H1 (cell line): ENCODE results near the gene AAMP. TPM values are rescaled to one million over a fixed set of nuclear protein-coding genes. Genes with fewer than 3 reads are reported as not detected.

ENCODE experiments used
- CTCF ChIA-PET: fragments of 300-600 bp; sonication (Branson Sonifier 250); formaldehyde crosslinking; loops from one replicate; lab custom pipeline; 2021; ENCODE audit not compliant: partially characterized antibody; lab: Charles Lee
- POLR2A ChIA-PET: fragments of 300-600 bp; sonication (Branson Sonifier 250); formaldehyde crosslinking; loops from one replicate; lab custom pipeline; 2021; ENCODE audit warnings: inconsistent platforms; ENCODE audit not compliant: partially characterized antibody; lab: Charles Lee
- DNase-seq, 2 experiments: peaks; one replicate each; pipeline versions ENCODE4 v3.0.0 to v3.0.0-alpha.2; 2010 to 2022; ENCODE audit warnings: low spot score in 2 of 2, low read depth in 1 of 2, mixed read lengths in 1 of 2
- FAIRE-seq: peaks from 2 replicates; lab custom pipeline; 2011; peaks lifted over from hg19 to GRCh38; lab: Jason Lieb, UNC
- H2AFZ ChIP-seq: 2 replicates; pipeline ENCODE4 v1.8.1; 2012; ENCODE audit warnings: low read length, inconsistent platforms
- H2AK5ac ChIP-seq: 2 replicates; pipeline ENCODE4 v1.6.1; 2013; ENCODE audit warnings: low read depth, low read length
- H2BK120ac ChIP-seq: replicated peaks from 2 replicates; pipeline ENCODE3; 2013; ENCODE audit warnings: low read depth, low read length, inconsistent platforms
- H2BK12ac ChIP-seq: 2 replicates; pipeline ENCODE4 v1.6.1; 2013; ENCODE audit warnings: low read depth, low read length
- H2BK15ac ChIP-seq: 2 replicates; pipeline ENCODE4 v1.6.1; 2013; ENCODE audit warnings: low read length
- H2BK20ac ChIP-seq: 2 replicates; pipeline ENCODE4 v1.6.1; 2013; ENCODE audit warnings: low read length
- H2BK5ac ChIP-seq: 2 replicates; pipeline ENCODE4 v1.6.1; 2013; ENCODE audit warnings: low read depth, low read length
- H3K14ac ChIP-seq: 2 replicates; pipeline ENCODE4 v1.6.1; 2013; ENCODE audit warnings: inconsistent platforms; ENCODE audit not compliant: insufficient read length
- H3K18ac ChIP-seq: 2 replicates; pipeline ENCODE4 v1.6.1; 2013; ENCODE audit warnings: low read length; ENCODE audit errors: extremely low read depth
- H3K23ac ChIP-seq: 2 replicates; pipeline ENCODE4 v1.6.1; 2013; ENCODE audit warnings: inconsistent platforms; ENCODE audit not compliant: insufficient read length
- H3K23me2 ChIP-seq: 2 replicates; pipeline ENCODE4 v1.6.1; 2013; ENCODE audit warnings: low read depth, low read length
- H3K27ac ChIP-seq: 2 replicates; pipeline ENCODE4 v1.6.1; 2011; ENCODE audit warnings: low read depth, low read length, inconsistent platforms
- H3K27me3 ChIP-seq, 4 experiments: replicated peaks in 1 of 4; 1 replicate in 1 of 4; 2 replicates in 3 of 4; pipeline versions ENCODE4 v1.6.1 to v1.8.1; 2011 to 2013; ENCODE audit warnings: low read length in 3 of 4, mild to moderate bottlenecking in 3 of 4, inconsistent platforms in 2 of 4, mixed read lengths in 2 of 4, moderate library complexity in 1 of 4; ENCODE audit not compliant: control insufficient read depth in 3 of 4, insufficient read depth in 3 of 4; ENCODE audit errors: extremely low read depth in 1 of 4
- H3K36me3 ChIP-seq, 4 experiments: 2 replicates each; pipeline versions ENCODE4 v1.6.1 to v1.8.1; 2011 to 2013; ENCODE audit warnings: mild to moderate bottlenecking in 4 of 4, low read length in 3 of 4, moderate library complexity in 2 of 4, control low read depth in 1 of 4, inconsistent platforms in 1 of 4; ENCODE audit not compliant: insufficient read depth in 4 of 4, control insufficient read depth in 2 of 4
- H3K4ac ChIP-seq: replicated peaks from 2 replicates; pipeline ENCODE3; 2013; ENCODE audit warnings: low read length, low read depth, mixed read lengths, inconsistent platforms; ENCODE audit not compliant: insufficient read length
- H3K4me1 ChIP-seq, 4 experiments: replicated peaks in 1 of 4; 1 replicate in 1 of 4; 2 replicates in 3 of 4; pipeline versions ENCODE4 v1.6.1 to v1.8.1; 2011 to 2013; ENCODE audit warnings: low read length in 3 of 4, inconsistent platforms in 2 of 4, mixed read lengths in 1 of 4; ENCODE audit not compliant: insufficient read depth in 4 of 4, control insufficient read depth in 3 of 4
- H3K4me2 ChIP-seq, 2 experiments: 2 replicates each; pipeline versions ENCODE4 v1.6.1 to v1.8.1; 2011 to 2013; ENCODE audit warnings: low read depth in 2 of 2, low read length in 2 of 2, control low read depth in 1 of 2, inconsistent platforms in 1 of 2, mild to moderate bottlenecking in 1 of 2; ENCODE audit not compliant: insufficient read depth in 1 of 2
- H3K4me3 ChIP-seq, 4 experiments: fragments of 200-600, 300-600 bp in 1 of 4; sonication (generic), shearing (Covaris generic), sonication (Bioruptor Twin) in 1 of 4; 2 replicates each; pipeline versions ENCODE4 v1.5.1 to v1.8.1; 2011 to 2016; ENCODE audit warnings: low read length in 4 of 4, low read depth in 3 of 4, control low read depth in 2 of 4, inconsistent platforms in 2 of 4, mild to moderate bottlenecking in 2 of 4, mixed read lengths in 1 of 4, moderate library complexity in 1 of 4; ENCODE audit not compliant: insufficient read depth in 2 of 4; ENCODE audit errors: extremely low read depth in 1 of 4
- H3K56ac ChIP-seq: replicated peaks from 2 replicates; pipeline ENCODE3; 2013; ENCODE audit warnings: low read depth, mild to moderate bottlenecking, mixed read lengths, low read length, inconsistent platforms; ENCODE audit not compliant: insufficient read length
- H3K79me1 ChIP-seq: 2 replicates; pipeline ENCODE4 v1.6.1; 2013; ENCODE audit warnings: low read depth, low read length, control low read depth
- H3K79me2 ChIP-seq, 2 experiments: 2 replicates each; pipeline versions ENCODE4 v1.6.1 to v1.8.1; 2012 to 2013; ENCODE audit warnings: low read length in 2 of 2, mild to moderate bottlenecking in 2 of 2, inconsistent platforms in 1 of 2; ENCODE audit not compliant: insufficient read depth in 2 of 2, control insufficient read depth in 1 of 2
- H3K9ac ChIP-seq, 4 experiments: replicated peaks in 1 of 4; 1 replicate in 1 of 4; 2 replicates in 3 of 4; pipeline versions ENCODE4 v1.6.1 to v1.8.1; 2011 to 2013; ENCODE audit warnings: low read depth in 3 of 4, low read length in 3 of 4, control low read depth in 2 of 4, mild to moderate bottlenecking in 2 of 4, moderate library complexity in 2 of 4, inconsistent platforms in 1 of 4; ENCODE audit errors: extremely low read depth in 1 of 4
- H3K9me3 ChIP-seq, 2 experiments: 2 replicates each; pipeline versions ENCODE4 v1.6.1 to v1.8.1; 2012 to 2013; ENCODE audit warnings: mild to moderate bottlenecking in 2 of 2, moderate library complexity in 2 of 2, control low read depth in 1 of 2, inconsistent platforms in 1 of 2, low read depth in 1 of 2, low read length in 1 of 2, mixed read lengths in 1 of 2; ENCODE audit not compliant: insufficient read depth in 2 of 2
- H4K20me1 ChIP-seq, 2 experiments: replicated peaks in 1 of 2; 2 replicates each; pipeline versions ENCODE3 to v1.8.1; 2011 to 2013; ENCODE audit warnings: inconsistent platforms in 2 of 2, low read length in 2 of 2, mild to moderate bottlenecking in 1 of 2; ENCODE audit not compliant: insufficient read depth in 2 of 2, control insufficient read depth in 1 of 2
- H4K5ac ChIP-seq: 2 replicates; pipeline ENCODE4 v1.6.1; 2013; ENCODE audit warnings: low read length, low read depth, mixed read lengths, inconsistent platforms; ENCODE audit not compliant: insufficient read length
- H4K8ac ChIP-seq: 2 replicates; pipeline ENCODE4 v1.8.0; 2013; ENCODE audit warnings: mild to moderate bottlenecking, moderate library complexity, low read length, inconsistent platforms; ENCODE audit not compliant: insufficient read depth; ENCODE audit errors: extremely low read depth
- H4K91ac ChIP-seq: replicated peaks from 2 replicates; pipeline ENCODE3; 2013; ENCODE audit warnings: low read length, mixed read lengths, inconsistent platforms; ENCODE audit not compliant: insufficient read length
- CHD1 ChIP-seq: IDR thresholded peaks from 2 replicates; pipeline ENCODE4 v1.6.1; 2012; ENCODE audit warnings: low read depth, low read length, improper control_type of control experiment
- EZH2 ChIP-seq: fragments of 200-600 bp; sonication (generic); IDR thresholded peaks from 2 replicates; pipeline ENCODE4 v1.7.1; 2012; ENCODE audit warnings: low read depth, mild to moderate bottlenecking, moderate library complexity, low read length, inconsistent platforms; ENCODE audit not compliant: severe bottlenecking
- GTF2F1 ChIP-seq: IDR thresholded peaks from 2 replicates; pipeline ENCODE4 v1.6.1; 2012; ENCODE audit warnings: low read depth, low read length, improper control_type of control experiment, borderline replicate concordance
- MAFK ChIP-seq: IDR thresholded peaks from 2 replicates; pipeline ENCODE4 v1.6.1; 2012; ENCODE audit warnings: low read depth, mild to moderate bottlenecking, improper control_type of control experiment, low read length
- POLR2AphosphoS5 ChIP-seq: IDR thresholded peaks from 2 replicates; pipeline ENCODE4 v1.6.1; 2011; ENCODE audit warnings: low read depth, low read length
- WGBS, 2 experiments: shearing (Covaris generic) in 1 of 2; methylation state at CpG; one replicate each; pipeline versions ENCODE4 v1.1.6 to v1.1.7; 2013 to 2015; ENCODE audit warnings: low lambda C conversion rate in 2 of 2, mixed read lengths in 2 of 2, inconsistent platforms in 1 of 2, low coverage in 1 of 2, missing lambda C conversion rate in 1 of 2; ENCODE audit not compliant: insufficient replicate concordance in 2 of 2, insufficient coverage in 1 of 2, insufficient read length in 1 of 2; ENCODE audit errors: extremely low coverage in 1 of 2, missing lambda C conversion rate in 1 of 2; 5-methylcytosine and 5-hydroxymethylcytosine counted together
- polyA plus RNA-seq, 7 experiments: library from polyadenylated mRNA; depleted of rRNA in 3 of 7; stranded (reverse) in 5 of 7; unstranded in 2 of 7; fragments of >200 nt in 5 of 7; fragments of 200-250 nt in 2 of 7; gene quantifications; 1 replicate in 5 of 7; 2 replicates in 1 of 7; 4 replicates in 1 of 7; pipeline versions ENCODE4 v1.2.1 to v1.2.3, GENCODE V29; 2011 to 2013; ENCODE audit warnings: missing spikeins in 2 of 7, mixed read lengths in 2 of 7
- total RNA-seq: library from RNA; stranded (reverse); fragmentation: NEBNext Ultra II Directional; extraction: Animal tissue kit (Norgen Biotek cat#: 25700); gene quantifications from 2 replicates; pipeline ENCODE4 v1.2.1, GENCODE V29; 2021

AAMP gene
- total and polyA plus RNA-seq, 2 of the 8 experiments (the other 6 are each of a cell fraction or from before 2014, with no cell fraction given): 119 to 125 TPM

DNA sequence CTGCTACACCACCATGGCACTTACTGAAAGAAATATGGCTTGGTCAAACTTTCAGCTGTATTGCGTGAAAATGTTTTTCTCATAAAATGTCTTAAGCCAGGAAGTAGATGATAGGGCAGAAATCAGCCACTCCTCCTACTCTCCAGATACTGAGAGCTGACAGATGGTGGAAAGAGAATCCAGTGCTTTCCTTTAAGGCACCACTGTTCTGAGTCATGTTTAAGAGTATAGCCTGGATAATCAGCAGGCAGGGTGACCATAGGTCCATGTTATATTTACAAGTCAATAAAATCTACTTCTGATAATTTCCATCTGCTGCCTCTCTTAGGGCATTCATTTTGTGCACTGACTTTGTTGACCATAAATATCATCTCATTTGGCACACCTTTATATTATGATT is 31.1 kb downstream of the AAMP start:
- Histone ChIP-seq H3K27ac (no peak overlapping the region), H4K8ac (no peak overlapping the region), H3K4me1 (no peaks in the 10 kb centered on the region), H2BK12ac (no peak overlapping the region), H3K79me2 (no peaks in the 10 kb centered on the region), H3K79me1 (no peaks in the 10 kb centered on the region), H2BK5ac (no peak overlapping the region), H3K56ac (no peak overlapping the region), H2BK20ac (no peak overlapping the region), H3K9me3 (no peaks in the 10 kb centered on the region), H3K18ac (no peak overlapping the region), H3K23me2 (no peaks in the 10 kb centered on the region), H3K9ac (no peak overlapping the region), H2AK5ac (no peak overlapping the region), H3K14ac (no peak overlapping the region), H4K91ac (no peak overlapping the region), H4K5ac (no peak overlapping the region), H3K4ac (no peak overlapping the region), H3K36me3 (peaks cover 31 to 76% (median 61%) of the 10 kb centered on the region in 4 experiments), H2AFZ (no peak overlapping the region), H3K23ac (no peak overlapping the region), H3K4me3 (no peak overlapping the region), H3K4me2 (no peak overlapping the region), H4K20me1 (peaks cover 0 to 1% of the 10 kb centered on the region in 2 experiments), H2BK15ac (no peak overlapping the region), H3K27me3 (no peaks in the 10 kb centered on the region), H2BK120ac (no peak overlapping the region)
- CTCF ChIA-PET: no interaction called here
- 96% methylated on average over 1 of the region's 1 CpG; no CpG with 5 or more reads in 1 of the 2 experiments for WGBS, 2 experiments
- POLR2A ChIA-PET: interaction anchor here (1.4 kb wide), 1 partner anchor 11 kb away, joined by 3 read pairs; no protein-coding TSS in a partner anchor
- DNase-seq (no peak), FAIRE-seq (no peak)
- TF ChIP-seq EZH2: no peak
- TF ChIP-seq MAFK: no peak
- no peak for TF ChIP-seq CHD1
- TF ChIP-seq POLR2AphosphoS5: no peak
- TF ChIP-seq GTF2F1: no peak
